Measurements from ENCODE around the gene PTGDS.

DNA sequence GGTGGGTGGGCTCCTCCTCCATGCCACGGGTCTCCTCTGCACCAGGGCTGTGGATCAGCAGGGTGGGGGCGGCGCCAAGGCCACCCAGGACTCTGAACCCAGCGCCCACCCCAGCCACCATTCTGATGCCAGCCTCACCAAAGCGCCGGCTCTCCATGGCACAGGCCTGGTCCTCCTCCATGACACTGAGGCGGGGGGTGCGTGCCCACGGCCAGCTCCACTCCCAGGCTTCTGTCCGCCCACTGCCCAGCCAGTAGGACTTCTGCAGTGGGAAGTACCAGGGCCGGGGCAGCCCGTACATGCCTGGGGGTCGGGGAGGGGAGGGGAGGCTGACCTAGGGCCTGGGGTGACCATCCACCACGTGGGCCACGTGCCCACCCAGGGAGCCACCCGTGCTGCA is 39.1 kb downstream of the PTGDS start:
- no peak for TF ChIP-seq POLR2A (IDR thresholded peaks at IDR 0.05)
- TF ChIP-seq, protein P1, sequence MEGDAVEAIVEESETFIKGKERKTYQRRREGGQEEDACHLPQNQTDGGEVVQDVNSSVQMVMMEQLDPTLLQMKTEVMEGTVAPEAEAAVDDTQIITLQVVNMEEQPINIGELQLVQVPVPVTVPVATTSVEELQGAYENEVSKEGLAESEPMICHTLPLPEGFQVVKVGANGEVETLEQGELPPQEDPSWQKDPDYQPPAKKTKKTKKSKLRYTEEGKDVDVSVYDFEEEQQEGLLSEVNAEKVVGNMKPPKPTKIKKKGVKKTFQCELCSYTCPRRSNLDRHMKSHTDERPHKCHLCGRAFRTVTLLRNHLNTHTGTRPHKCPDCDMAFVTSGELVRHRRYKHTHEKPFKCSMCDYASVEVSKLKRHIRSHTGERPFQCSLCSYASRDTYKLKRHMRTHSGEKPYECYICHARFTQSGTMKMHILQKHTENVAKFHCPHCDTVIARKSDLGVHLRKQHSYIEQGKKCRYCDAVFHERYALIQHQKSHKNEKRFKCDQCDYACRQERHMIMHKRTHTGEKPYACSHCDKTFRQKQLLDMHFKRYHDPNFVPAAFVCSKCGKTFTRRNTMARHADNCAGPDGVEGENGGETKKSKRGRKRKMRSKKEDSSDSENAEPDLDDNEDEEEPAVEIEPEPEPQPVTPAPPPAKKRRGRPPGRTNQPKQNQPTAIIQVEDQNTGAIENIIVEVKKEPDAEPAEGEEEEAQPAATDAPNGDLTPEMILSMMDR (IDR thresholded peaks at IDR 0.05), result no peak
- TF ChIP-seq EP300 (IDR thresholded peaks at IDR 0.05; ENCODE audit: low read depth), result no peak

Data from transverse colon (tissue), 3 donors.